Ureter (tissue), 1 donor: ENCODE measurements around the gene TRIM69. TPM values are rescaled to one million over a fixed set of nuclear protein-coding genes. Genes with fewer than 3 reads are reported as not detected.
"Not testable (repeated sequence)": the region's sequence is repeated elsewhere in the genome, so short reads cannot be mapped to it uniquely, and the experiment has no call there.

Experiments
- DNase-seq: peaks from one replicate; pipeline ENCODE4 v3.0.0-alpha.2; 2020; ENCODE audit warnings: low spot score
- total RNA-seq: library from RNA; stranded (reverse); gene quantifications from one replicate; pipeline ENCODE4 v1.2.4, GENCODE V29; 2023
- donor health status: DM: yes; HTN: yes; CAD: no.

TRIM69 gene, protein sequence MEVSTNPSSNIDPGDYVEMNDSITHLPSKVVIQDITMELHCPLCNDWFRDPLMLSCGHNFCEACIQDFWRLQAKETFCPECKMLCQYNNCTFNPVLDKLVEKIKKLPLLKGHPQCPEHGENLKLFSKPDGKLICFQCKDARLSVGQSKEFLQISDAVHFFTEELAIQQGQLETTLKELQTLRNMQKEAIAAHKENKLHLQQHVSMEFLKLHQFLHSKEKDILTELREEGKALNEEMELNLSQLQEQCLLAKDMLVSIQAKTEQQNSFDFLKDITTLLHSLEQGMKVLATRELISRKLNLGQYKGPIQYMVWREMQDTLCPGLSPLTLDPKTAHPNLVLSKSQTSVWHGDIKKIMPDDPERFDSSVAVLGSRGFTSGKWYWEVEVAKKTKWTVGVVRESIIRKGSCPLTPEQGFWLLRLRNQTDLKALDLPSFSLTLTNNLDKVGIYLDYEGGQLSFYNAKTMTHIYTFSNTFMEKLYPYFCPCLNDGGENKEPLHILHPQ
- 25.7 TPM for total RNA-seq

DNA sequence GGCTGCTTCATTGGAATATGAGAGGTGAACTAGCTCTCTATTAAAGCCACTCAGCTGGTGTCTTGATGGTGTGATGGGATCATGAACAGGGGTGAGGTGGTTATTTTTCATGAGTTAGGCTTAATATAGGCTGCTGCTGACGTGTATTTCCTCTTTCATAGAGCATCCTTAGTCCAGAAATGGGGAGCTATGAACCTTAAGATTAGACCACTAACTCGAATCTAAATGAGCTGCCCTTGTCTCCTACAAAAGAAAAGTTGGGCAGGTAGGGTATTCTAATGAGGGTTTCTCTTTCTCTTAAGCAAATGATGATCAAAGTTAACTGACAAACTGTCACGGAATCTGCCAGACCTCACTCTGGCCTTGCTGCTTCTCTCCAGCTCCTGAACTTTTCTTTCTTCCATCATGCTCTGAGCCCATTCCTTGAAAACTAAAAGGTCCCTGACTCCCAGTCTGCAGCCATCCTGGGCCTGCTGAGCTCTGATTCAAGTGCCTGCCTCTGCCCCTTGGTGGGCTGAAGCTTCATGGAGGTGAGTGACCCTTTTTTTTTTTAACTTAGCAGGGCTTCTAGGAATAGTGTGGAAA is at the start of gene TRIM69:
TSS of gene TRIM69 (plus strand) at position 348 of the 585 bp plus-strand sequence. CDS start at position 525, 177 bp downstream.
- DNase-seq, result no peak

- DNase-seq, result not testable (repeated sequence)
Measured at GRCh38 chr15:44689318-44689717, 47.0 kb upstream of the TRIM69 start.

DNA sequence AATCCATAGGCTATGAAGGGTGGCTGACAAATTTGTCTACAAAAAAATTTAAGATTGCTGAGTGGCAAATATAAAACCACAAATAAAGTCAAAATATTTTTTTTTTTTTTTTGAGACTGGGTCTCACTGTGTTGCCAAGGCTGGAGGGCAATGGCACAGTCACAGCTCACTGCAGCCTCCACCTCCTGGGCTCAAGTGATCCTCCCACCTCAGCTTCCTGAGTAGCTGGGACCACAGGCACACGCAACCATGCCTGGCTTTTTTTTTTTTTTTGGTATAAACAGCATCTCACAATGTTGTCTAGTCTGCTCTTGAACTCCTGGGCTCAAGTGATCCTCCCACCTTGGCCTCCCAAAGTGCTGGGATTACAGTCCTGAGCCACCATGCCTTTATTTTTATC is 46.1 kb upstream of the TRIM69 start:
- not testable (repeated sequence) for DNase-seq

- DNase-seq, result no peak
Measured at GRCh38 chr15:44692659-44693058, 43.7 kb upstream of the TRIM69 start.

- no peak for DNase-seq
Measured at GRCh38 chr15:44694416-44694815, 41.9 kb upstream of the TRIM69 start.

DNA sequence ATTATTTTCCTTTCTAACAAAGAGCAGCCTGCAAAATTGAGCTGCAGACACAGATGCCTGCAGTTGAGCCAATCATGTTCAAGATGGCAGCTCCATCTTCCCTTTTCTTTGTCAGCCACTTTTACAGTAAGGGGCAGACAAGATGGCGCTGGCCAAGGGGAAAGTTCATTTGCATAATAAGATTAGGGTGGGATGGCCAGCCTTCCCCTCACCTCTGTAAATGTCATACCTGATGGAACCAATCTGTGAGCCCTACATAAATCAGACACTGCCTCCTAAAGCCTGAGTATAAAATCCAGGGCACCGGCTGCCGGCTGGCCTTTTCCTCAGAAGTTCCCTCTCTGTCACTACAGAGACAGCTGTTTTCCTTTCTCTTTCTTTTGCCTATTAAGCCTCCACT is 41.0 kb upstream of the TRIM69 start:
- DNase-seq, result no peak

DNA sequence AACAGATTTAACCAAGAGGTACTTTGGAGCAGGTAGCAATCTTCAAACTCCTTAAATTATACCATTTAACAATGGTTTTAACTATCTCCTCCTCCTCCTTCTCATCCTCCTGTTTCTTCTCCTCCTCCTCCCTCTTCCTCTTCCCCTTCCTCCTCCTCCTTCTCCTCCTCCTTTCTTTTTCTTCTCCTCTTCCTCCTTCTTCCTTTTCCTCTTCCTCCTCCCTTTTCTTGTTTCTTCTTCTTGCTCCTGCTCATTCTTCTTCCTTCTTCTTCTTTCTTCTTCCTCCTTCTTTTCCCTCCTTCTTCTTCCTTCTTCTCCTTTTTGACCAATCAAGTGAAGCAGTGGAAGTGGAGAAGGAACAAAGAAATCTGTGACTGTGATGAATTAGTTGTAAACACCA is 39.3 kb upstream of the TRIM69 start:
- DNase-seq, result no peak

- no peak for DNase-seq
Measured at GRCh38 chr15:44698641-44699040, 37.7 kb upstream of the TRIM69 start.

DNA sequence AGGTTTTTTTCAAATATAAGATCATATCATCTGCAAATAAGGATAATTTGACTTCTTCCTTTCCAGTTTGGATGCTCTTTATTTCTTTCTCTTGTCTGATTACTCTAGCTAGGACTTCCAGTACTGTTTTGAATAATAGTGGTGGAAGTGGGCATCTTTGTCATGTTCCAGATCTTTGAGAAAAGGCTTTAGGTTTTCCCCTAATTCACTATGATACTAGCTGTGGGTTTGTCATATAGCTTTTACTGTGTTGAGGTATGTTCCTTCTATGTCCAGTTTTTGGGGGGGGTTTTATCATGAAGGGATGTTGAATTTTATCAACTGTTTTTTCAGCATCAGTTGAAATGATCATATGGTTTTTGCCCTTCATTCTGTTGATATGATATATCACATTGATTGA is 35.7 kb upstream of the TRIM69 start:
- not testable (repeated sequence) for DNase-seq

DNA sequence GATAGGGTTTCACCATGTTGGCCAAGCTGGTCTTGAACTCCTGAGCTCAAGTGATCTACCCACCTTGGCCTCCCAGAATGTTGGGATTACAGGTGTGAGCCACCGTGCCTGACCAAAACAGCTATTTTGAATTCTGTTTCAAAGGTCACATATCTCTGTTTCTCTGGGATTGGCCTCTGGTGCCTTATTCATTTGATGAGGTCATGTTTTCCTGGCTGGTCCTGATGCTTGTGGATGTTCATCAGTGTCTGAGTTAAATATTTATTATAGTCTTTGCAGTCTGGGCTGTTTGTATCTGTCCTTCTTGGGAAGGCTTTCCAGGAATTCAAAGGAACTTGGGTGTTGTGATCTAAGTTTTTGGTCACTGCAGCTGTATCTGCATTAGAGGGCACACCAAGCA is 30.3 kb upstream of the TRIM69 start:
- DNase-seq, result no peak

GRCh38 chr15:44706401-44706800 is 29.9 kb upstream of the TRIM69 start:
- DNase-seq, result no peak

- DNase-seq, result peak; percentile 67
Measured at GRCh38 chr15:44706946-44707636, 29.2 kb upstream of the TRIM69 start.

DNA sequence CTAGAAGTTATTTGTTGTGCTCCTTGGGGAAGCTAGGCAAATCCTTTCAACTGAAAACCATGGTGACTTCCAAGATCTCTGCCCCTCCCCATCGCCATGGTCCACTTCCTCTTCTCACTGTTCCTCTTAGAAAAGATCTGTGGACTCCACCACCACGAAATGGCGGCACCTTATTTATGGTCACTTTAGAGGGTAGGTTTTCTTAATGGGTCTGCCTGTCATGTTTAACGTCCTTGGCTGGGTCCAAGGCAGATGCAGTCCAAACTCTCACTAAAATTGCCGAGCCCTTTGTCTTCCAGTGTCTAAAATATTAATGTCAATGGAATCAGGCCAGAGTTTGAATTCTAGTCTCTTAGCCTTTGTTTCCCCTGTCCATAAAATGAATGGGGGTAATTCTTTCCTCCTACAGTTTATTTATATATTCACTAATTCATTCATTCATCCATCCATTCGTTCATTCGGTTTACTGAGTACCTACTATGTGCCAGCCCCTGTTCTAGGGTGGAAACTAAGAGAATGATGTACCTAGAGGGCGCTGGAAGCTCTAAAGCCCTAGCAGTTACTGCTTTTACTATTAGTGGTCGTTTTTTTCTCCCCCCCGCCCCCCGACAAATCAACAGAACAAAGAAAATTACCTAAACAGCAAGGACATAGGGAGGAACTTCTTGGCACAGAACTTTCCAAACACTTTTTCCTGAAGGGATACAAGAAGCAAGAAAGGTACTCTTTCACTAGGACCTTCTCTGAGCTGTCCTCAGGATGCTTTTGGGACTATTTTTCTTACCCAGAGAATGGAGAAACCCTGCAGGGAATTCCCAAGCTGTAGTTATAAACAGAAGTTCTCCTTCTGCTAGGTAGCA is 25.9 kb upstream of the TRIM69 start:
- no peak for DNase-seq

GRCh38 chr15:44711096-44711742 is 25.1 kb upstream of the TRIM69 start, which contains the start of the genes B2M and PATL2:
TSS of gene B2M (plus strand) at chr15:44711517. CDS start at chr15:44711547, 30 bp downstream.
TSS of gene PATL2 (minus strand) at chr15:44711323. CDS start at chr15:44676490, 34,833 bp downstream.
- DNase-seq, result peak; percentile 98

- no peak for DNase-seq
Measured at GRCh38 chr15:44711743-44712345, 24.5 kb upstream of the TRIM69 start.

DNA sequence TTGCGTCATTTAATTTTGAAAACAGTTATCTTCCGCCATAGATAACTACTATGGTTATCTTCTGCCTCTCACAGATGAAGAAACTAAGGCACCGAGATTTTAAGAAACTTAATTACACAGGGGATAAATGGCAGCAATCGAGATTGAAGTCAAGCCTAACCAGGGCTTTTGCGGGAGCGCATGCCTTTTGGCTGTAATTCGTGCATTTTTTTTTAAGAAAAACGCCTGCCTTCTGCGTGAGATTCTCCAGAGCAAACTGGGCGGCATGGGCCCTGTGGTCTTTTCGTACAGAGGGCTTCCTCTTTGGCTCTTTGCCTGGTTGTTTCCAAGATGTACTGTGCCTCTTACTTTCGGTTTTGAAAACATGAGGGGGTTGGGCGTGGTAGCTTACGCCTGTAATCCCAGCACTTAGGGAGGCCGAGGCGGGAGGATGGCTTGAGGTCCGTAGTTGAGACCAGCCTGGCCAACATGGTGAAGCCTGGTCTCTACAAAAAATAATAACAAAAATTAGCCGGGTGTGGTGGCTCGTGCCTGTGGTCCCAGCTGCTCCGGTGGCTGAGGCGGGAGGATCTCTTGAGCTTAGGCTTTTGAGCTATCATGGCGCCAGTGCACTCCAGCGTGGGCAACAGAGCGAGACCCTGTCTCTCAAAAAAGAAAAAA is 23.9 kb upstream of the TRIM69 start:
- DNase-seq, result peak; percentile 85

DNA sequence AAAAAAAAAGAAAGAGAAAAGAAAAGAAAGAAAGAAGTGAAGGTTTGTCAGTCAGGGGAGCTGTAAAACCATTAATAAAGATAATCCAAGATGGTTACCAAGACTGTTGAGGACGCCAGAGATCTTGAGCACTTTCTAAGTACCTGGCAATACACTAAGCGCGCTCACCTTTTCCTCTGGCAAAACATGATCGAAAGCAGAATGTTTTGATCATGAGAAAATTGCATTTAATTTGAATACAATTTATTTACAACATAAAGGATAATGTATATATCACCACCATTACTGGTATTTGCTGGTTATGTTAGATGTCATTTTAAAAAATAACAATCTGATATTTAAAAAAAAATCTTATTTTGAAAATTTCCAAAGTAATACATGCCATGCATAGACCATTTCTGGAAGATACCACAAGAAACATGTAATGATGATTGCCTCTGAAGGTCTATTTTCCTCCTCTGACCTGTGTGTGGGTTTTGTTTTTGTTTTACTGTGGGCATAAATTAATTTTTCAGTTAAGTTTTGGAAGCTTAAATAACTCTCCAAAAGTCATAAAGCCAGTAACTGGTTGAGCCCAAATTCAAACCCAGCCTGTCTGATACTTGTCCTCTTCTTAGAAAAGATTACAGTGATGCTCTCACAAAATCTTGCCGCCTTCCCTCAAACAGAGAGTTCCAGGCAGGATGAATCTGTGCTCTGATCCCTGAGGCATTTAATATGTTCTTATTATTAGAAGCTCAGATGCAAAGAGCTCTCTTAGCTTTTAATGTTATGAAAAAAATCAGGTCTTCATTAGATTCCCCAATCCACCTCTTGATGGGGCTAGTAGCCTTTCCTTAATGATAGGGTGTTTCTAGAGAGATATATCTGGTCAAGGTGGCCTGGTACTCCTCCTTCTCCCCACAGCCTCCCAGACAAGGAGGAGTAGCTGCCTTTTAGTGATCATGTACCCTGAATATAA is 23.0 kb upstream of the TRIM69 start:
- DNase-seq, result no peak

DNA sequence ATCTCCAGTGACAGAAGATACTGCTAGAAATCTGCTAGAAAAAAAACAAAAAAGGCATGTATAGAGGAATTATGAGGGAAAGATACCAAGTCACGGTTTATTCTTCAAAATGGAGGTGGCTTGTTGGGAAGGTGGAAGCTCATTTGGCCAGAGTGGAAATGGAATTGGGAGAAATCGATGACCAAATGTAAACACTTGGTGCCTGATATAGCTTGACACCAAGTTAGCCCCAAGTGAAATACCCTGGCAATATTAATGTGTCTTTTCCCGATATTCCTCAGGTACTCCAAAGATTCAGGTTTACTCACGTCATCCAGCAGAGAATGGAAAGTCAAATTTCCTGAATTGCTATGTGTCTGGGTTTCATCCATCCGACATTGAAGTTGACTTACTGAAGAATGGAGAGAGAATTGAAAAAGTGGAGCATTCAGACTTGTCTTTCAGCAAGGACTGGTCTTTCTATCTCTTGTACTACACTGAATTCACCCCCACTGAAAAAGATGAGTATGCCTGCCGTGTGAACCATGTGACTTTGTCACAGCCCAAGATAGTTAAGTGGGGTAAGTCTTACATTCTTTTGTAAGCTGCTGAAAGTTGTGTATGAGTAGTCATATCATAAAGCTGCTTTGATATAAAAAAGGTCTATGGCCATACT is 21.1 kb upstream of the TRIM69 start:
- no peak for DNase-seq
